WTC11 (cell line): ENCODE data around the gene ARVCF. TPM values are rescaled to one million over a fixed set of nuclear protein-coding genes. Genes with fewer than 3 reads are reported as not detected.

Experiments used
- ATAC-seq: fragments of 200-7000 bp; cut with Tn5 transposase; 2 replicates; pipeline ENCODE4 v1.10.0; 2021; ENCODE audit warnings: mild to moderate bottlenecking, moderate library complexity
- CTCF ChIA-PET: fragments of 300-600 bp; sonication (Branson Sonifier 250); formaldehyde crosslinking; loops from one replicate; lab custom pipeline; 2021; ENCODE audit warnings: antibody characterized with exemption; lab: Charles Lee
- POLR2A ChIA-PET: fragments of 350-600 bp; sonication (Branson Sonifier 250); formaldehyde crosslinking; loops from one replicate; lab custom pipeline; 2021; ENCODE audit warnings: antibody characterized with exemption; lab: Charles Lee
- DNase-seq: peaks from one replicate; pipeline ENCODE4 v3.0.0; 2021; ENCODE audit warnings: low spot score
- H3K27ac Mint-ChIP-seq: 2 replicates; pipeline ENCODE4 v1.8.0; 2021; ENCODE audit warnings: mixed read lengths
- H3K27me3 Mint-ChIP-seq: 2 replicates; pipeline ENCODE4 v1.8.0; 2021; ENCODE audit warnings: low read depth, mild to moderate bottlenecking, moderate library complexity, mixed read lengths
- H3K36me3 Mint-ChIP-seq: 2 replicates; pipeline ENCODE4 v1.8.0; 2021; ENCODE audit warnings: mixed read lengths
- H3K4me1 Mint-ChIP-seq: 2 replicates; pipeline ENCODE4 v1.8.0; 2022; ENCODE audit warnings: mixed read lengths
- H3K4me3 Mint-ChIP-seq: 2 replicates; pipeline ENCODE4 v1.8.0; 2021; ENCODE audit warnings: mild to moderate bottlenecking, moderate library complexity, mixed read lengths
- H3K9me3 Mint-ChIP-seq: 2 replicates; pipeline ENCODE4 v1.8.0; 2021; ENCODE audit warnings: mixed read lengths
- ELF4 ChIP-seq: sonication (generic); formaldehyde crosslinking; IDR thresholded peaks from 2 replicates; pipeline ENCODE4 v1.8.1; 2022; ENCODE audit warnings: low read depth, mild to moderate bottlenecking, moderate library complexity, missing genetic modification reagents
- ESRRA ChIP-seq: sonication (generic); formaldehyde crosslinking; IDR thresholded peaks from 2 replicates; pipeline ENCODE4 v1.8.1; 2022; ENCODE audit warnings: mild to moderate bottlenecking, missing genetic modification reagents, borderline replicate concordance
- FOXP1 ChIP-seq: sonication (generic); formaldehyde crosslinking; IDR thresholded peaks from 2 replicates; pipeline ENCODE4 v1.8.0; 2022; ENCODE audit warnings: missing genetic modification reagents, mild to moderate bottlenecking, moderate library complexity, borderline replicate concordance
- SP1 ChIP-seq: sonication (generic); formaldehyde crosslinking; conservative IDR thresholded peaks from 2 replicates; pipeline ENCODE4 v1.8.1; 2022; ENCODE audit warnings: missing genetic modification reagents
- ZBTB21 ChIP-seq: sonication (generic); formaldehyde crosslinking; IDR thresholded peaks from 2 replicates; pipeline ENCODE4 v1.8.1; 2023; ENCODE audit warnings: mild to moderate bottlenecking, missing genetic modification reagents, borderline replicate concordance
- ZNF138 ChIP-seq: sonication (generic); formaldehyde crosslinking; conservative IDR thresholded peaks from 2 replicates; pipeline ENCODE4 v1.8.1; 2022; ENCODE audit warnings: mild to moderate bottlenecking, moderate library complexity, missing genetic modification reagents
- ZNF219 ChIP-seq: sonication (generic); formaldehyde crosslinking; IDR thresholded peaks from 2 replicates; pipeline ENCODE4 v1.8.0; 2023; ENCODE audit warnings: missing genetic modification reagents, mild to moderate bottlenecking, borderline replicate concordance
- ZNF396 ChIP-seq: fragments of 250-450 bp; sonication (Bioruptor Pico); IDR thresholded peaks from 2 replicates; pipeline ENCODE4 v1.8.0; 2021; ENCODE audit warnings: mild to moderate bottlenecking, moderate library complexity, borderline replicate concordance
- ZNF423 ChIP-seq: fragments of 250-450 bp; sonication (Bioruptor Pico); IDR thresholded peaks from 2 replicates; pipeline ENCODE4 v2.1.2; 2022; ENCODE audit warnings: mild to moderate bottlenecking, moderate library complexity
- total RNA-seq: library from RNA; stranded (reverse); gene quantifications from 3 replicates; pipeline ENCODE4 v1.2.3, GENCODE V29; 2021
- TF ChIP-seq, protein P1 (sequence below): fragments of 250-450 bp; sonication (Bioruptor Pico); IDR thresholded peaks from 2 replicates; pipeline ENCODE4 v1.9.0; 2021; ENCODE audit warnings: mild to moderate bottlenecking
- TF ChIP-seq, protein P2 (sequence below): sonication (generic); formaldehyde crosslinking; IDR thresholded peaks from 2 replicates; pipeline ENCODE4 v1.8.1; 2022; ENCODE audit warnings: low read depth, mild to moderate bottlenecking, moderate library complexity, missing genetic modification reagents, borderline replicate concordance
- TF ChIP-seq, protein P3 (sequence below): sonication (generic); formaldehyde crosslinking; IDR thresholded peaks from 2 replicates; pipeline ENCODE4 v1.8.0; 2022; ENCODE audit warnings: missing genetic modification reagents
- TF ChIP-seq, protein P4 (sequence below): sonication (generic); formaldehyde crosslinking; IDR thresholded peaks from 2 replicates; pipeline ENCODE4 v1.8.1; 2022; ENCODE audit warnings: mild to moderate bottlenecking, missing genetic modification reagents, moderate library complexity, borderline replicate concordance
- TF ChIP-seq, protein P5 (sequence below): sonication (generic); formaldehyde crosslinking; IDR thresholded peaks from 2 replicates; pipeline ENCODE4 v1.8.0; 2022; ENCODE audit warnings: mild to moderate bottlenecking, missing genetic modification reagents
- TF ChIP-seq, protein P6 (sequence below): sonication (generic); formaldehyde crosslinking; IDR thresholded peaks from 2 replicates; pipeline ENCODE4 v1.8.1; 2022; ENCODE audit warnings: missing genetic modification reagents, borderline replicate concordance
- TF ChIP-seq, protein P7 (sequence below): sonication (generic); formaldehyde crosslinking; IDR thresholded peaks from 2 replicates; pipeline ENCODE4 v1.8.1; 2022; ENCODE audit warnings: low read depth, missing genetic modification reagents, borderline replicate concordance

Gene ARVCF
- total RNA-seq, 1 experiment from 2014 or later, result 65.4 TPM

DNA sequence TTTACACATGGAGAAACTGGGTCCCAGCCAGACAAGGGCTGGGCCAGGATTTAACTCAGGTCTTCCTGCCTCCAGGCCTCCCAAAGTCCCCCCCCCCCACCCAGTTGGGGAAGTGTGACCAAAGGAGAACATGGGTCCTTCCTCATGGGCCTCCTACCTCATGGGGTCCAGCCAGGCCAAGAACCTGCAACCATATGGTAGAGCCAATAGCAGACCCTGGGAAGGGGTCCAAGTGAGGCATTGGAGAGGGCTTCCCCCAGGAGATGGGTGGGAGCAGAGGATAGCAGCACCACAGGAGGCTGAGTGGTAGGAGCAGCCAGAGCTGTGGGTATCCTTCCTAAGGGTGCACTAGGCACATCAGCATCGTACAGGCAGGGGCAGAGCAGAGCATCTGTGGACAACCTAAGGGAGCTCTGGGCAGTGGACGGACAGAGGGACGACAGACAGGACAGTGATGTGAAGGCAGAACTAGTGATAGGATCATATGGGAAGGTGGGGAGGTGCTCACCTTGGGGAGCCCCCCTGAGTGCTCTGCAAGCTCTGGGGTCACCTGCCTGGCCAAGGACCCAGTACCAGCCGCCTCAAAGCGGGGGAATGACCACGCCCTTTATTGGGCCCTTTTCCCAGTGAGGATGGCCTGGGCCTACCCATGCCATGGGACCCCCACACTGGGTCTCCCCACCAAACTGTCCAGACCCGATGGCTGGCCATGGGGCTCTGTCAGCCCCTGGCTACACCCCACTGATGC is 4.5 kb downstream of the ARVCF start:
- peaks cover 6% of the 10 kb centered on the region; the same call in 1 of the 2 replicates for H3K4me1 Mint-ChIP-seq
- CTCF ChIA-PET, result interaction anchor here (1.1 to 6.5 kb wide), 9 partner anchors 11 to 282 kb away, joined by 3 to 181 read pairs (median 15); no protein-coding TSS in a partner anchor
- no peak overlapping the region for H3K4me3 Mint-ChIP-seq
- POLR2A ChIA-PET, result interaction anchor here (0.5 to 1.1 kb wide), 2 partner anchors 18 to 49 kb away, joined by 4 to 6 read pairs; no protein-coding TSS in a partner anchor
- peaks cover 16% of the 10 kb centered on the region for H3K27me3 Mint-ChIP-seq
- no peak for ATAC-seq
- TF ChIP-seq, protein P1, sequence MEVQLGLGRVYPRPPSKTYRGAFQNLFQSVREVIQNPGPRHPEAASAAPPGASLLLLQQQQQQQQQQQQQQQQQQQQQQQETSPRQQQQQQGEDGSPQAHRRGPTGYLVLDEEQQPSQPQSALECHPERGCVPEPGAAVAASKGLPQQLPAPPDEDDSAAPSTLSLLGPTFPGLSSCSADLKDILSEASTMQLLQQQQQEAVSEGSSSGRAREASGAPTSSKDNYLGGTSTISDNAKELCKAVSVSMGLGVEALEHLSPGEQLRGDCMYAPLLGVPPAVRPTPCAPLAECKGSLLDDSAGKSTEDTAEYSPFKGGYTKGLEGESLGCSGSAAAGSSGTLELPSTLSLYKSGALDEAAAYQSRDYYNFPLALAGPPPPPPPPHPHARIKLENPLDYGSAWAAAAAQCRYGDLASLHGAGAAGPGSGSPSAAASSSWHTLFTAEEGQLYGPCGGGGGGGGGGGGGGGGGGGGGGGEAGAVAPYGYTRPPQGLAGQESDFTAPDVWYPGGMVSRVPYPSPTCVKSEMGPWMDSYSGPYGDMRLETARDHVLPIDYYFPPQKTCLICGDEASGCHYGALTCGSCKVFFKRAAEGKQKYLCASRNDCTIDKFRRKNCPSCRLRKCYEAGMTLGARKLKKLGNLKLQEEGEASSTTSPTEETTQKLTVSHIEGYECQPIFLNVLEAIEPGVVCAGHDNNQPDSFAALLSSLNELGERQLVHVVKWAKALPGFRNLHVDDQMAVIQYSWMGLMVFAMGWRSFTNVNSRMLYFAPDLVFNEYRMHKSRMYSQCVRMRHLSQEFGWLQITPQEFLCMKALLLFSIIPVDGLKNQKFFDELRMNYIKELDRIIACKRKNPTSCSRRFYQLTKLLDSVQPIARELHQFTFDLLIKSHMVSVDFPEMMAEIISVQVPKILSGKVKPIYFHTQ (CRISPR knock-in tag), result no peak
- TF ChIP-seq, protein P2, sequence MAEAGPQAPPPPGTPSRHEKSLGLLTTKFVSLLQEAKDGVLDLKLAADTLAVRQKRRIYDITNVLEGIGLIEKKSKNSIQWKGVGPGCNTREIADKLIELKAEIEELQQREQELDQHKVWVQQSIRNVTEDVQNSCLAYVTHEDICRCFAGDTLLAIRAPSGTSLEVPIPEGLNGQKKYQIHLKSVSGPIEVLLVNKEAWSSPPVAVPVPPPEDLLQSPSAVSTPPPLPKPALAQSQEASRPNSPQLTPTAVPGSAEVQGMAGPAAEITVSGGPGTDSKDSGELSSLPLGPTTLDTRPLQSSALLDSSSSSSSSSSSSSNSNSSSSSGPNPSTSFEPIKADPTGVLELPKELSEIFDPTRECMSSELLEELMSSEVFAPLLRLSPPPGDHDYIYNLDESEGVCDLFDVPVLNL, result no peak
- TF ChIP-seq ZBTB21 (CRISPR knock-in tag) (no peak), ZNF396 (CRISPR knock-in tag) (no peak), ESRRA (CRISPR knock-in tag) (no peak), FOXP1 (CRISPR knock-in tag) (no peak), ELF4 (CRISPR knock-in tag) (no peak)
- TF ChIP-seq, protein P3, sequence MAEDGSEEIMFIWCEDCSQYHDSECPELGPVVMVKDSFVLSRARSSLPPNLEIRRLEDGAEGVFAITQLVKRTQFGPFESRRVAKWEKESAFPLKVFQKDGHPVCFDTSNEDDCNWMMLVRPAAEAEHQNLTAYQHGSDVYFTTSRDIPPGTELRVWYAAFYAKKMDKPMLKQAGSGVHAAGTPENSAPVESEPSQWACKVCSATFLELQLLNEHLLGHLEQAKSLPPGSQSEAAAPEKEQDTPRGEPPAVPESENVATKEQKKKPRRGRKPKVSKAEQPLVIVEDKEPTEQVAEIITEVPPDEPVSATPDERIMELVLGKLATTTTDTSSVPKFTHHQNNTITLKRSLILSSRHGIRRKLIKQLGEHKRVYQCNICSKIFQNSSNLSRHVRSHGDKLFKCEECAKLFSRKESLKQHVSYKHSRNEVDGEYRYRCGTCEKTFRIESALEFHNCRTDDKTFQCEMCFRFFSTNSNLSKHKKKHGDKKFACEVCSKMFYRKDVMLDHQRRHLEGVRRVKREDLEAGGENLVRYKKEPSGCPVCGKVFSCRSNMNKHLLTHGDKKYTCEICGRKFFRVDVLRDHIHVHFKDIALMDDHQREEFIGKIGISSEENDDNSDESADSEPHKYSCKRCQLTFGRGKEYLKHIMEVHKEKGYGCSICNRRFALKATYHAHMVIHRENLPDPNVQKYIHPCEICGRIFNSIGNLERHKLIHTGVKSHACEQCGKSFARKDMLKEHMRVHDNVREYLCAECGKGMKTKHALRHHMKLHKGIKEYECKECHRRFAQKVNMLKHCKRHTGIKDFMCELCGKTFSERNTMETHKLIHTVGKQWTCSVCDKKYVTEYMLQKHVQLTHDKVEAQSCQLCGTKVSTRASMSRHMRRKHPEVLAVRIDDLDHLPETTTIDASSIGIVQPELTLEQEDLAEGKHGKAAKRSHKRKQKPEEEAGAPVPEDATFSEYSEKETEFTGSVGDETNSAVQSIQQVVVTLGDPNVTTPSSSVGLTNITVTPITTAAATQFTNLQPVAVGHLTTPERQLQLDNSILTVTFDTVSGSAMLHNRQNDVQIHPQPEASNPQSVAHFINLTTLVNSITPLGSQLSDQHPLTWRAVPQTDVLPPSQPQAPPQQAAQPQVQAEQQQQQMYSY (CRISPR knock-in tag), result no peak
- H3K27ac Mint-ChIP-seq, result peak overlapping the region; percentile 70; the same call in 1 of the 2 replicates
- DNase-seq, result no peak
- no peaks in the 10 kb centered on the region for H3K36me3 Mint-ChIP-seq
- no peaks in the 10 kb centered on the region for H3K9me3 Mint-ChIP-seq

DNA sequence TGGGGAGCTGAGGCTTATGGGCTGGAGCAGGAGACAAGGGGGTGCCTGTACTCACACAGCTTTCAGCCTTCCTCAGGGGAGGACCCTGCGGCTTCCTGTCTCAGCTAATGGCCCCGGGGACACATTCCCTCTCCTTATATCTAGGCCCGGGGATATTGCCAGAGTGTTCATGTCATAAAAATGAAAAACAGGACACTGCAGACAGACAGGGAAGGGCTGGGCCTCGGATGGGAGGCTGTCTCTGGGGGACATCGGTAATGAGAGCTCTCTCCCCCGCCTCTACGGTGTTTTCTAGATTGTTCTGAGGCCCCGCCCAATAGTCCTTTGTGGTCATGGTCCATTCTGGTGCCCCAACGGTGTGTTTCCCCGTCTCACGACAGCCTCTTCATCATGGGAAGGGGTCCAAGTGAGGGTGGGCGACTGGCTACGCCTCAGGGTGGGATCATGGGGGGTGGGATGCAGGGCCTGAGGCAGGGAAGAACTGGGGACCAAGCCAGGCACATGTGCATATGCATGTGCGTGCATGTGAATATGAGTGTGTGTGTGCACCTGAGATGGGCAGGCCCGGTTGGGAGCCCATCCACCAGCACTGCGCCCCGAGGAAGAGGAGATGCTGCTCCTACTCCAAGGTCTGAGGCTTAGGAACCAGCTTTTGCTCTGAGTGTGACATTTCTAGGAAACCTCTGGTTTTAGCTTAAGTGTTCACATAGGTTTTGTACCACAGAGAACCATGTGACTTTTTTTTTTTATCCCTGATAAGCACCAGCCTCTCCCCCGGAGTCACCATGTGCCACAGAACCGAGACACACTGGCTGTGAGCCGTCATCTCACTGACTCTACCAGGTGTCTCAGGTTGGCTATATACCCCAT is 5.3 kb downstream of the ARVCF start:
- H3K27me3 Mint-ChIP-seq, result peaks cover 12% of the 10 kb centered on the region
- ChIA-PET CTCF (interaction anchor here (1.1 to 6.5 kb wide), 6 partner anchors 10 to 281 kb away, joined by 3 to 181 read pairs (median 10); no protein-coding TSS in a partner anchor), POLR2A (interaction anchor here (0.5 to 1.1 kb wide), 2 partner anchors 19 to 48 kb away, joined by 4 to 6 read pairs; no protein-coding TSS in a partner anchor)
- no peaks in the 10 kb centered on the region for H3K36me3 Mint-ChIP-seq
- ATAC-seq (no peak), DNase-seq (no peak)
- H3K4me1 Mint-ChIP-seq, result peaks cover 6% of the 10 kb centered on the region; the same call in 1 of the 2 replicates
- H3K9me3 Mint-ChIP-seq, result no peaks in the 10 kb centered on the region
- no peak overlapping the region for H3K4me3 Mint-ChIP-seq
- H3K27ac Mint-ChIP-seq, result no peak overlapping the region
- TF ChIP-seq, protein P4, sequence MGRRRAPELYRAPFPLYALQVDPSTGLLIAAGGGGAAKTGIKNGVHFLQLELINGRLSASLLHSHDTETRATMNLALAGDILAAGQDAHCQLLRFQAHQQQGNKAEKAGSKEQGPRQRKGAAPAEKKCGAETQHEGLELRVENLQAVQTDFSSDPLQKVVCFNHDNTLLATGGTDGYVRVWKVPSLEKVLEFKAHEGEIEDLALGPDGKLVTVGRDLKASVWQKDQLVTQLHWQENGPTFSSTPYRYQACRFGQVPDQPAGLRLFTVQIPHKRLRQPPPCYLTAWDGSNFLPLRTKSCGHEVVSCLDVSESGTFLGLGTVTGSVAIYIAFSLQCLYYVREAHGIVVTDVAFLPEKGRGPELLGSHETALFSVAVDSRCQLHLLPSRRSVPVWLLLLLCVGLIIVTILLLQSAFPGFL, result no peak
- TF ChIP-seq, protein P5, sequence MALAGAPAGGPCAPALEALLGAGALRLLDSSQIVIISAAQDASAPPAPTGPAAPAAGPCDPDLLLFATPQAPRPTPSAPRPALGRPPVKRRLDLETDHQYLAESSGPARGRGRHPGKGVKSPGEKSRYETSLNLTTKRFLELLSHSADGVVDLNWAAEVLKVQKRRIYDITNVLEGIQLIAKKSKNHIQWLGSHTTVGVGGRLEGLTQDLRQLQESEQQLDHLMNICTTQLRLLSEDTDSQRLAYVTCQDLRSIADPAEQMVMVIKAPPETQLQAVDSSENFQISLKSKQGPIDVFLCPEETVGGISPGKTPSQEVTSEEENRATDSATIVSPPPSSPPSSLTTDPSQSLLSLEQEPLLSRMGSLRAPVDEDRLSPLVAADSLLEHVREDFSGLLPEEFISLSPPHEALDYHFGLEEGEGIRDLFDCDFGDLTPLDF, result no peak
- TF ChIP-seq, protein P6, sequence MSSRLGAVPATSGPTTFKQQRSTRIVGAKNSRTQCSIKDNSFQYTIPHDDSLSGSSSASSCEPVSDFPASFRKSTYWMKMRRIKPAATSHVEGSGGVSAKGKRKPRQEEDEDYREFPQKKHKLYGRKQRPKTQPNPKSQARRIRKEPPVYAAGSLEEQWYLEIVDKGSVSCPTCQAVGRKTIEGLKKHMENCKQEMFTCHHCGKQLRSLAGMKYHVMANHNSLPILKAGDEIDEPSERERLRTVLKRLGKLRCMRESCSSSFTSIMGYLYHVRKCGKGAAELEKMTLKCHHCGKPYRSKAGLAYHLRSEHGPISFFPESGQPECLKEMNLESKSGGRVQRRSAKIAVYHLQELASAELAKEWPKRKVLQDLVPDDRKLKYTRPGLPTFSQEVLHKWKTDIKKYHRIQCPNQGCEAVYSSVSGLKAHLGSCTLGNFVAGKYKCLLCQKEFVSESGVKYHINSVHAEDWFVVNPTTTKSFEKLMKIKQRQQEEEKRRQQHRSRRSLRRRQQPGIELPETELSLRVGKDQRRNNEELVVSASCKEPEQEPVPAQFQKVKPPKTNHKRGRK (CRISPR knock-in tag), result no peak
- no peak for TF ChIP-seq ZNF423 (CRISPR knock-in tag)
- no peak for TF ChIP-seq SP1 (CRISPR knock-in tag)
- no peak for TF ChIP-seq ELF4 (CRISPR knock-in tag)
- no peak for TF ChIP-seq ZNF219 (CRISPR knock-in tag)
- TF ChIP-seq ZNF138 (CRISPR knock-in tag), result no peak
- TF ChIP-seq, protein P7, sequence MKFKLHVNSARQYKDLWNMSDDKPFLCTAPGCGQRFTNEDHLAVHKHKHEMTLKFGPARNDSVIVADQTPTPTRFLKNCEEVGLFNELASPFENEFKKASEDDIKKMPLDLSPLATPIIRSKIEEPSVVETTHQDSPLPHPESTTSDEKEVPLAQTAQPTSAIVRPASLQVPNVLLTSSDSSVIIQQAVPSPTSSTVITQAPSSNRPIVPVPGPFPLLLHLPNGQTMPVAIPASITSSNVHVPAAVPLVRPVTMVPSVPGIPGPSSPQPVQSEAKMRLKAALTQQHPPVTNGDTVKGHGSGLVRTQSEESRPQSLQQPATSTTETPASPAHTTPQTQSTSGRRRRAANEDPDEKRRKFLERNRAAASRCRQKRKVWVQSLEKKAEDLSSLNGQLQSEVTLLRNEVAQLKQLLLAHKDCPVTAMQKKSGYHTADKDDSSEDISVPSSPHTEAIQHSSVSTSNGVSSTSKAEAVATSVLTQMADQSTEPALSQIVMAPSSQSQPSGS (CRISPR knock-in tag), result no peak
- no peak for TF ChIP-seq FOXP1 (CRISPR knock-in tag)
